Transverse colon (tissue), 4 donors: Measurements from ENCODE around the gene PRR18.

ENCODE experiments used
- POLR2AphosphoS5 ChIP-seq, 3 donors: sonication (generic); formaldehyde crosslinking; IDR thresholded peaks; one replicate each; pipeline ENCODE4 v1.6.1; 2016; ENCODE audit warnings: antibody characterized with exemption in 3 of 3
- TF ChIP-seq, protein P1 (sequence below), 5 experiments: fragments of 200-600 bp in 3 of 5; fragments of 450-650 bp in 2 of 5; sonication (generic) in 3 of 5; IDR thresholded peaks; 1 replicate in 2 of 5; 2 replicates in 3 of 5; pipeline ENCODE4 v1.5.1; 2016 to 2017; ENCODE audit warnings: antibody characterized with exemption in 5 of 5, inconsistent platforms in 3 of 5, mild to moderate bottlenecking in 2 of 5, moderate library complexity in 1 of 5

- TF ChIP-seq, protein P1, sequence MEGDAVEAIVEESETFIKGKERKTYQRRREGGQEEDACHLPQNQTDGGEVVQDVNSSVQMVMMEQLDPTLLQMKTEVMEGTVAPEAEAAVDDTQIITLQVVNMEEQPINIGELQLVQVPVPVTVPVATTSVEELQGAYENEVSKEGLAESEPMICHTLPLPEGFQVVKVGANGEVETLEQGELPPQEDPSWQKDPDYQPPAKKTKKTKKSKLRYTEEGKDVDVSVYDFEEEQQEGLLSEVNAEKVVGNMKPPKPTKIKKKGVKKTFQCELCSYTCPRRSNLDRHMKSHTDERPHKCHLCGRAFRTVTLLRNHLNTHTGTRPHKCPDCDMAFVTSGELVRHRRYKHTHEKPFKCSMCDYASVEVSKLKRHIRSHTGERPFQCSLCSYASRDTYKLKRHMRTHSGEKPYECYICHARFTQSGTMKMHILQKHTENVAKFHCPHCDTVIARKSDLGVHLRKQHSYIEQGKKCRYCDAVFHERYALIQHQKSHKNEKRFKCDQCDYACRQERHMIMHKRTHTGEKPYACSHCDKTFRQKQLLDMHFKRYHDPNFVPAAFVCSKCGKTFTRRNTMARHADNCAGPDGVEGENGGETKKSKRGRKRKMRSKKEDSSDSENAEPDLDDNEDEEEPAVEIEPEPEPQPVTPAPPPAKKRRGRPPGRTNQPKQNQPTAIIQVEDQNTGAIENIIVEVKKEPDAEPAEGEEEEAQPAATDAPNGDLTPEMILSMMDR (IDR thresholded peaks at IDR 0.05) = no peak
- TF ChIP-seq POLR2AphosphoS5 (IDR thresholded peaks at IDR 0.05) = no peak
Measured at GRCh38 chr6:166262743-166263515, 45.3 kb downstream of the PRR18 start.
